ENCODE results near the gene SMIM38. TPM values are rescaled to one million over a fixed set of nuclear protein-coding genes. Genes with fewer than 3 reads are reported as not detected.

The SMIM38 gene
- total RNA-seq, 2 donors from 2014 or later, result 8.9 to 15.6 TPM

DNA sequence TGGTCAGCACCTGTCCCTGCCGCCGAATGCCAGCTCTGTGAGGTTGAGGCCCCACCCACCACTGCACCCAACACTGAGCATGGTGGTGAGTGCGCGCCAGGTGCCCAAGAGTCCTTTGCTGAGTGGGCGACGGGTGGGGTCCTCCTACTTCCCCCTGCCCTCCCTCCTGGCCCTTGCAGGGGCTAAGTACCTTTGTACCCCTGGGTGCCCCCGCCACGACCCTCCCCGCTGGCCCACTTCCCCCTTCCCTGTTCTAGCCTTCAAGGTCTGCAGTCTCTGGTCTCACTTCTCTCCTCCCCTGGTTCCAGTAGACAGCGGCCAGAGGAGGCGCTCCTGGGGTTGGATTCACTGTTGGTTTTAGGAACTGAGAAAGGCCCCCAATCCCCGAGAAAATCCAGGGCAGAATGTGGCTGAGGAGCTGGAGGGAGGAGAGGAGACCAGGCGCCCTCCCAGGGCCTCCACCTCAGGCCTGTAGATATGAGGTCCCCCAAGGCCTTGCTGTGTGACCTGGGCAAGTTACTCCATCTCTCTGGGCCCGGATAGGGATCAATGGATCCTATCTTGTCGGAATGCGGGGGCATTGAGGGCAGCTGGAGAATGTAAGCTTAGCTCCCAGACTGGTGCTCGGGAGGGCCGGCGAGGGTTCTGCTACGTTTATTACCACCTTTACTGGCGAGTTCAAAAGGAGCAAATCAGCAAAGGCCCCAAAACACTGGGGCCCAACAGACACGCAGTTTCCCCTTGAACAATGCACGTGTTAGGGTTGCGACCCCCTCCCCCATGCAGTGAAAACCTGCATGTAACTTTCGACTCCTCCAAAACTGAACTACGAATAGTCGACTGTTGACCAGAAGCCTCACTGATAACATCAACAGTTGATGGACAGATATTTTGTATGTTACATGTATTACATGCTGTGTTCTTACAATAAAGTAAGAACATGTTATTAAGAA, 31.9 kb upstream of the SMIM38 start:
- peak overlapping the region; percentile 62 to 80 (median 80) for H3K27ac ChIP-seq
- no peaks in the 10 kb centered on the region for H3K27me3 ChIP-seq
- TF ChIP-seq, protein P1, sequence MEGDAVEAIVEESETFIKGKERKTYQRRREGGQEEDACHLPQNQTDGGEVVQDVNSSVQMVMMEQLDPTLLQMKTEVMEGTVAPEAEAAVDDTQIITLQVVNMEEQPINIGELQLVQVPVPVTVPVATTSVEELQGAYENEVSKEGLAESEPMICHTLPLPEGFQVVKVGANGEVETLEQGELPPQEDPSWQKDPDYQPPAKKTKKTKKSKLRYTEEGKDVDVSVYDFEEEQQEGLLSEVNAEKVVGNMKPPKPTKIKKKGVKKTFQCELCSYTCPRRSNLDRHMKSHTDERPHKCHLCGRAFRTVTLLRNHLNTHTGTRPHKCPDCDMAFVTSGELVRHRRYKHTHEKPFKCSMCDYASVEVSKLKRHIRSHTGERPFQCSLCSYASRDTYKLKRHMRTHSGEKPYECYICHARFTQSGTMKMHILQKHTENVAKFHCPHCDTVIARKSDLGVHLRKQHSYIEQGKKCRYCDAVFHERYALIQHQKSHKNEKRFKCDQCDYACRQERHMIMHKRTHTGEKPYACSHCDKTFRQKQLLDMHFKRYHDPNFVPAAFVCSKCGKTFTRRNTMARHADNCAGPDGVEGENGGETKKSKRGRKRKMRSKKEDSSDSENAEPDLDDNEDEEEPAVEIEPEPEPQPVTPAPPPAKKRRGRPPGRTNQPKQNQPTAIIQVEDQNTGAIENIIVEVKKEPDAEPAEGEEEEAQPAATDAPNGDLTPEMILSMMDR (IDR thresholded peaks at IDR 0.05), result no peak
- no peak for TF ChIP-seq POLR2A (IDR thresholded peaks at IDR 0.05)
- no peak overlapping the region for H3K4me3 ChIP-seq
- intact Hi-C loops (cut with DNase I), result no loop called here
- H3K4me1 ChIP-seq, result peaks cover 35% of the 10 kb centered on the region
- DNase-seq (peak in 1 of 4 donors; percentile 22), ATAC-seq (no peak)
- H3K36me3 ChIP-seq (replicated peaks in 1 of 2; ENCODE audit: insufficient read depth in 1 of 2, low read depth in 2 of 2), result no peaks in the 10 kb centered on the region
- WGBS, 2 donors, result 71 to 78% methylated on average over 24 to 27 of the region's 27 CpGs
- no peaks in the 10 kb centered on the region for H3K9me3 ChIP-seq

DNA sequence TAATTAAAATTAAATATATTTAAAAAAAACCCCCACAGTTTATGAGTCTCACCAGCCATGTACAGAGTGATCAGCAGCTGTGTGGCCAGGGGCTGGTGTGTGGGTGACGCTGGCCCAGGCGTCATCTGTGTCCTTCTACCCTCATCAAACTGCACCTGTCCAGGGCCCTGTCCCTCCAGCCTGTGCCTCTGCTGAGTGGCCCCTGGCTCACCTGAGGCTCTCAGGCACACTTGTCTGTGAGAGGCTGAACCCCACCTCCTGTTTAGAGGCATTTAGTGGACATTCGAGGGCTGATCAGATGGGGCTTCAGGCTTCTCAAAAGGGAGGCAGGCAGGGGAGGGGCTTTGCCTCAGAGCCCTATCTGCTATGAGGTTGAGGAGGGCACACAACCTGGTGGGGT, 29.9 kb upstream of the SMIM38 start:
- DNase-seq, result peak in 1 of 4 donors; percentile 7
- Histone ChIP-seq H3K36me3 (replicated peaks in 1 of 2; ENCODE audit: insufficient read depth in 1 of 2, low read depth in 2 of 2) (no peaks in the 10 kb centered on the region), H3K4me3 (no peak overlapping the region), H3K9me3 (no peaks in the 10 kb centered on the region), H3K4me1 (peaks cover 35% of the 10 kb centered on the region), H3K27me3 (no peaks in the 10 kb centered on the region), H3K27ac (peak overlapping the region in 3 of 4 donors; percentile 15 to 74 (median 61))
- no peak for TF ChIP-seq POLR2A (IDR thresholded peaks at IDR 0.05)
- TF ChIP-seq, protein P1 (IDR thresholded peaks at IDR 0.05), result no peak
- no peak for ATAC-seq
- WGBS, 2 donors, result 75 to 95% methylated on average over 2 to 3 of the region's 3 CpGs
- intact Hi-C loops (cut with DNase I), result no loop called here

DNA sequence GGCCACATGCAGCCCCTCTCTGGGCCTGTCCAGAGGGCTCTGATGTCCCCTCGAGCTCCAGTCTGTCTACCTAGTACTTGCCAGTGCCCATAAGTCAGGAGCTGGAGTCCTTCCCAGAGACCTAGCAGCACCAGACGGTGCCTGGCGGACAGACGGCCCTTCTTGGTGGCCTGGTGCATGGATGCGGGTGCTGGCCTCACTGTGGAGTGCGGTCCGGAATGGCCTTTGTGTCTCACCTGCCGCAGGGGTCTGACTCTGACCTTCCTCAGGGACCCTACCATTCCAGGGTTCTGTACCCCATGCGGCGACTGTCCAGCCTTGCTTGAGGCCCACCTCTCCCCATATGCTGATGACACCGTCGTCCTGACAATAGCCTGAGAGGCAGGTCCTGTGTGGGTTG, 29.4 kb upstream of the SMIM38 start:
- H3K27me3 ChIP-seq, result no peaks in the 10 kb centered on the region
- intact Hi-C loops (cut with DNase I), result no loop called here
- H3K4me1 ChIP-seq, result peaks cover 39% of the 10 kb centered on the region
- H3K27ac ChIP-seq, result peak overlapping the region; percentile 15 to 74 (median 66)
- no peak for ATAC-seq
- no peaks in the 10 kb centered on the region for H3K36me3 ChIP-seq (replicated peaks in 1 of 2; ENCODE audit: insufficient read depth in 1 of 2, low read depth in 2 of 2)
- TF ChIP-seq, protein P1 (IDR thresholded peaks at IDR 0.05), result no peak
- no peak for TF ChIP-seq POLR2A (IDR thresholded peaks at IDR 0.05)
- H3K9me3 ChIP-seq, result no peaks in the 10 kb centered on the region
- H3K4me3 ChIP-seq, result no peak overlapping the region
- peak in 1 of 4 donors; percentile 10 for DNase-seq
- WGBS, 2 donors, result 79 to 86% methylated on average over 6 to 12 of the region's 12 CpGs

DNA sequence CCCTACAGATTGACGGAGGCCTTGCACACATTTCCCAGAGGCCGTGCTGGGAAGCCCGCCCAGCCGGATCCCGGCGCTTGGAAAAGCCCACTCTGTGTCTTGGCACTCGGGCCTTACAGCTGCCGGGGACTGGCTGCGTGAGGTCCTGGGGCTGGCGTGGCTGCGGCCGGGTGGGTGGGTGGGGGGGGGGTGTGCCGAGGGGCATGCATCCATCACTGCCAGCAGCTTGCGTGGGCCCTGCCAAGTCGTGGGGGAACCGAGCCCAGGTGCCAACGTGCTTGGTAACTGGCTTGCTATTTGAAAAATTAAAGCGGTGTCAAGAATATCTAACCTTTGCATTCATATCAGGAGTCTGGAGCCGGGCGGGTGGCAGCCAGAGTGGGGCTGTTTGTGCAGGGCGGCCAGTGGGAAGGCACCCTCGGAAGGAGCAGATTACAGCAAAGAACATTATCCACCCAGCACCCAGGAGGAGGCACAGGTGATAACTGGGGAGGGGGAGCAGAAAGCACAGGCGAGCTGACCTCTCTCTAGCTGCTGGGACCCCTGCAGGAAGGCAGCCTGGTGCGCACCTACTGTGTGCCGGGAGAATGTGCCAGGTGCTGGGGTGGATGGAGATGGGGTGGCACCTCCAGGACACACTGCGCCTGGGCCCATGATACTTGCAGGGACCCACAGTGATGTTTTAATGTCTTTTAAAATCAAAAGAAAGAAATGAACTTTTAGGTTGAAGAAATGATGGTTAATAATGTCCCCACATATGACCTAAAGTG, 28.5 kb upstream of the SMIM38 start:
- no peak for TF ChIP-seq POLR2A (IDR thresholded peaks at IDR 0.05)
- TF ChIP-seq, protein P1 (IDR thresholded peaks at IDR 0.05), result no peak
- peak overlapping the region; percentile 15 to 74 (median 68) for H3K27ac ChIP-seq
- no peak overlapping the region for H3K4me3 ChIP-seq
- 48 to 76% methylated on average over 11 to 26 of the region's 26 CpGs for WGBS, 2 donors
- H3K27me3 ChIP-seq, result no peaks in the 10 kb centered on the region
- peak; percentile 48 to 75 (median 58) for DNase-seq
- ATAC-seq, result peak; percentile 13
- no peaks in the 10 kb centered on the region for H3K36me3 ChIP-seq (replicated peaks in 1 of 2; ENCODE audit: insufficient read depth in 1 of 2, low read depth in 2 of 2)
- no peaks in the 10 kb centered on the region for H3K9me3 ChIP-seq
- intact Hi-C loops (cut with DNase I), result no loop called here
- peaks cover 41% of the 10 kb centered on the region for H3K4me1 ChIP-seq

All from body of pancreas (tissue), 4 donors.